OCI-M1 (cell line): ENCODE results near the gene HOXC10.

ENCODE experiments used
- DNase-seq: peaks from one replicate; lab custom pipeline; 2025; lab: John Stamatoyannopoulos, UW

HOXC10 gene

DNA sequence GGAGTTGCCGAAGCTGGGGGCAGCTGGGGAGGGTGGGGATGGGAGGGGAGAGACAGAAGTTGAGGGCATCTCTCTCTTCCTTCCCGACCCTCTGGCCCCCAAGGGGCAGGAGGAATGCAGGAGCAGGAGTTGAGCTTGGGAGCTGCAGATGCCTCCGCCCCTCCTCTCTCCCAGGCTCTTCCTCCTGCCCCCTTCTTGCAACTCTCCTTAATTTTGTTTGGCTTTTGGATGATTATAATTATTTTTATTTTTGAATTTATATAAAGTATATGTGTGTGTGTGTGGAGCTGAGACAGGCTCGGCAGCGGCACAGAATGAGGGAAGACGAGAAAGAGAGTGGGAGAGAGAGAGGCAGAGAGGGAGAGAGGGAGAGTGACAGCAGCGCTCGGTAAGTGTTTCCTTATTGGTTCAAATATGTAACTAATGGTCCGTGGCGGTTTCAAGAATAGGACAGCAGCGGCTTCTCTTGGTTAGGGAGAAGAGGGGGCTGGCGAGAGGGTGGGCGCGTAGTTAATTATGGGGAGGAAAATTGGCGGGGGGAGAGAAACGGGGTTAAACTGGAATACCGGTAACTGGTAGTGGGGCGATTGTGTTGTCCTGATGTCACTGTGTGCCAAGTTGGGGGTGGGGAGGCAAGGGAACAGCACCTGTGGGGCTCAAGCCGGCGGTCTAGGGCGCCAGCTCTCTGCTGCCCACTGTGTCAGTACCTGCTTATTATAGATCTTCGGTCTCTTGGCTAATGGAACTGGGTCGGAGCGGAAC is 32.3 kb downstream of the HOXC10 start:
- no peak for DNase-seq

- peak; percentile 79 for DNase-seq
Measured at GRCh38 chr12:54017878-54018467, 33.0 kb downstream of the HOXC10 start.

DNA sequence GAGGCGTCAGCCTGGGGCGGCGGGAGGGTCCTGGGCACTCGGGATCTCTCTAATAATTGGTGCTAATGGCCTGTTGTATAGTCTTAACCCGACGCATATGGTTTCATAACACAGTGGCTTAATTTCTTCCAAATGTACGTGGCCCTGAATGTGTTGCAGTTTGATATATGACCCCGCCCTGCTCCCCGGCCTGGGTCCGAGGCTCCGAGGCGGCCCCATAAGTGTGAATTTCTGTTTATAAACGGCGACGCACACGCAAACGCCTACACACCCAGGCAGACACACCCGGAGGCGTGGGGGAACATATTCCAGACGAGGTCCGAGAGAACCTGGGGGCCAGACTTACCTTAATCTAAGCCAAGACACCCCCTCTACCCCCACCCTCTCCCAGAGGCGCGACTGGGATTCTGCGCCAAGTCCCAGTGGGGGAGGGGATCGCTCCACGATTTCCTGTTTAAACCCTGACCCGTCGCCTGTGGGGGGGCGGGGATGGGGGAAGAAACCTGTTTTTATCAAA is 33.6 kb downstream of the HOXC10 start:
- DNase-seq: no peak

DNA sequence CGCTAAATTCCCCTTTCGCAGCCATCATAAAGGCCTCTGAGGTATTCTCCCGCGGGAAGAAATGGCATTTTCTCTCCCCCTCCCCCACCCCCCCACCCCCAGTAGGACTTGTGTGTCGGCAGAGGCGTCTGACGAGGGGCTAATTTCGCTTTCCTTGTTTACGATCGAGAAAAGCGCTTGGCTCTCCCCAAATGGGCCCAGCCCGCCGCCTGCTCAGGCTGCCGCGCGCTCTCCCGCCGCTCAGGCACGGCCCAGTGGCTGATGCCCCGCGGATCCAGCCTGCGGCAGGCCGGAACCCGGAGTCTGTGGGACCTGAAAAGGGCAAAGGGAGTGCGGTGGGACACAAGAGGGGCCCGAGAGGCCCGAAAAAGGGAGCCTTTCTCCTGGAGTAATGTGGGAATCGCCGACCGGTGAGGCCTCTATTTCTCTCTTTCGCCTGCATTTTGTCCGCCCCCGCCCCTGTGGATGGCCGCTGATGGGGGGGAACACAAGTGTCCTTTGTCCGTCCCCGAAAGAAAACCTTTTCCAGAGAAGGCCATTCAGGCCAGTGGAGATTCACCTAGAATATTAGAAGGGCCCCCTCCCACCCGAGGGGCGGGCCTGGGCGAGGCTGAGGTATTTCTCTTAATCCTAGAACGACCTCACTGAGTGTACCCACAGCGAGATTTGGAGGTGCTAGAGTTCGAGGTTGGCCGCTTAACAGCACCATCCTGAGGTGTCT is 34.3 kb downstream of the HOXC10 start:
- DNase-seq: no peak

DNA sequence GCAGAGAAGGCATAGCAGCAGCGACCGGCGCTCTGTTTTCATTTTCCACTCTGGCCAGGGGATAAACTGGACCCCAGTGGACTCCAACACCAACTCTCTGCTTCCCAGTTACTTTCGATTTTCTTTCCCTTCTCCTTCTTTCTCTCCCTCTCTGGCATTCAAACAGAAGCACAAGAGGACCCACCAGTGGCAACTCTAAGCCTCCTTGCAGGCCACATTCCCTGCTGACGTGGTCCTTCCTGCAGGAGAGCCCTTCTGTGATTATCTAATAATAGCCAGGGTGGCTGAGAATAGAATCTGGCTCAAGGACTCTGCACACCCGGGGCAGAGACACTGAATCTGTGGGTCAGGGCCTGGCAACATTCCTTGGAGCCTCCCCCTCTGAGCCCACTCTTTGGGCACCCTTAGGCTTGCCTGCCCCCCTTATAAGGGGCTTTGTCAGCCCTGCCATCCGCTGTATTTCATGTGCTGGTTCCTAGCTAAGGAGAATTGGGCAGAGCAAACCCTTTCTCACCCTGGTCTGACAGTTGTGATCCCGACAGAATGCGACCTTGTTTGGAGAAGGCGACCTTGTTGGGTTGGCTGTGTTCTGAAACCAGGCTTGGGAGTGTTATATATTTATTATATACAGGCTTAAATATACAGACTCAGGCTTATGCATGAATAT is 35.1 kb downstream of the HOXC10 start:
- no peak for DNase-seq

GRCh38 chr12:54020591-54021405 is 35.9 kb downstream of the HOXC10 start:
- DNase-seq: no peak

GRCh38 chr12:54021432-54022013 is 36.6 kb downstream of the HOXC10 start:
- DNase-seq: no peak

- DNase-seq: no peak
Measured at GRCh38 chr12:54022960-54023884, 38.3 kb downstream of the HOXC10 start.

DNA sequence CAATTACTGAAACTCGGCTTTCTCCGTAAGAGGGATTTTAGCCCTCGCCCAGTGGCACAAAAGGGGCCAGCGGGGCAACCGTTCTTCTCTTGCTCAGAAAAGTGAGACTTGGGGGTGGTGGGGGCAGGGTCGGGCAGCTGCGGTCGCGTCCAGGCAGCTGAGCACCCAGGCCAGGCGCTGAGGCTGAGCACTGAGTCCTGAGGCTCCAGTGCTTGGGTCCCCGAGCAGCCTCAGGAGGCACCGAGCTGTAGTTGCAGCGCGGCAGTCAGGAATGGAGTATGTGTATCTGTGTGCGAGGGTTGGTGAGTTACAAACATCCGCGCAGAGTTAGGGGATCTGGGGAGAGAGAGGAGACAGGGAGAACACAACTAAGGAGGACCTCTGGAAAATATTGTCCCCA is 39.2 kb downstream of the HOXC10 start:
- no peak for DNase-seq

DNA sequence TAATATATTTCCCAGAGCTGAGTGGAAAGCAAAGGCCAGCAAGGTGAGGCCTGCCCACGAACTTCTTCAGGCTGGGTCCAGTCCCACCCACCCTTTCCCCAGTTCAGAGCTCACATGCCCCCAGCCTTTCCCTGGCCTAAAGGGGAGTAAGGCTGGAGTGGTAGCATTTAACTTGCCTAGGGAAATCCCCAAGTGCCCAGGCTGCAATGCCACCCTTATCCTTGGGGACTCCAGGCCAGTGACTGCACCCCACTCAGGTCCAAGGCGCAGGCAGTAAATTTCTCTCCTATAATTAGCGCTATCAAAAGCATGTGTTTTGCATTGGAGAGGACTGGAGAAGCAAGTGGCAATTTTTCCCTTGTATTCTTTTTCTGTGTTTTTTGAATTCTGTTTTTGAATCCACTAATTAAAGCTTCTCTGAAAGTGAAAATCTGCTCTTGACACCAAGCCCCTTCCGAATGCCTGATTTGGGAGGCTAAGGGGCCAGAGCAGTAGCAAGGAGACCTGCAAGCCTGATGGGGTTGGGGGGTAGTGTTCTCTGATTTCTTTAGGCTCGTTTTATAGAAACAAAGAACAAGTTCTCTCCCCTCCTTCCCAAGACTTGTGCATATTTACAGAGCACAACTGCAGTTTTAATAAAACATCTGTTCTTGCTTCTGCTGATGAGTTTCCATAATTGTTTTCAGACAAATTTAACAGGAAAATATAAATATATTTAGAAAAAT is 39.8 kb downstream of the HOXC10 start:
- DNase-seq: no peak

DNA sequence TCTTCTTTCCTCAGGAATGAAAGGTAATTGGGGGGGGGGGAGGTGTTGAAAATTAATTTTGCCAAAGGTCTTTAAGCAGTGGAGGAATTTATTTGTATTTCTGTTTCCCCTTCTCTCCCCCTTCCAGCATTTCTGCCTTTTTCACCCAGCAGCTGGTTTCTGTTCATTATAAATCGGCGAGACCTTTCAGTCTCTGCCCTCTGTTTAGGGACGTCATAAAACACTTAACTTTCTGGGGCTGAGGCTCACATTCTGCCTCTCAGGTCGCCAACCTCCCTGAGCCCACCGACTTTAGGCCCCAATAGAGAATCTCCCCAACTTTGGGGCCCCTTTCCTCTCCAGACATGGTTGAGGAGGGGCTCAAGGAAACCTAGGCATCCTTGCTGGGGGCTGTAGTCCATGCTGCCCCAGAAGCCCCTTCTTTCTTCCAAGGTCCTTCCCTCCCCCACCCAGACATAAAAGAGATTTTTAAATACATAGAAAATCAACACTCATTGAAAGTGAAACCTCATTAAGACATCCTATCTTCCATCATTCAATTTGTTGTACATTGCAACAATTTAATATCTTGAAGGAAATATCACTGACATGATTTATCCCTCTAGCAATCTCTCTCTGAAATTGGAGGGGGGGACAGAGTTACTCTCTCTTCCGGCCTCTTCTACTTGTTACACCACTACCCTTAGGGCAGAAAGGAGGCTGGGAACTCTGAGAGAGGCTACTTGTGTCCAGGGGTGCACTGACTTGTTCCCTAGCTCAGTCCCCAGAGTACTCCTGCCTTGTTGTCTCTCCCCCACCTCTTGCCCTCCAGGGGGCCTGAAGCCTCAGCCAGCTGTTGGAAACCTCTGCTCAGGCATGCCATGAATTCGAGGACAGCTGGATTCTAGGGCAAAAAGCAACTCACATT is 40.8 kb downstream of the HOXC10 start:
- no peak for DNase-seq

- no peak for DNase-seq
Measured at GRCh38 chr12:54026640-54027441, 41.9 kb downstream of the HOXC10 start.

DNA sequence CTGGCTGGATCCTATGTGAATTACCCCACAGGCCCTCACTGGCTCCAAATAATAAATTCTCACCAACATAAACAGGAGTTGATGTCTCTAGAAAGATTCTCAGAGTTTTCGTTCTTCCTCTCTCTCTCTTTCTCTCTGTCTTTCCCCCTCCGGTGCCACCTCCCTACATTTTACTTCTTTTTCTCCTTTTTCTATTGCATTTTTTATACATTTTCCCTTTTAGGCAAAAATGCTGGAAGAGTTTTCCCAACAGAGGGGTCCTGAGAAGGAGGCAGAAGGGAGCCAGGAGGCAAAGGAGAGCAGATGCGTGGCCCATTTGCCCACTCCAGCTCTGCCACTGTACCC is 42.5 kb downstream of the HOXC10 start:
- DNase-seq: no peak

DNA sequence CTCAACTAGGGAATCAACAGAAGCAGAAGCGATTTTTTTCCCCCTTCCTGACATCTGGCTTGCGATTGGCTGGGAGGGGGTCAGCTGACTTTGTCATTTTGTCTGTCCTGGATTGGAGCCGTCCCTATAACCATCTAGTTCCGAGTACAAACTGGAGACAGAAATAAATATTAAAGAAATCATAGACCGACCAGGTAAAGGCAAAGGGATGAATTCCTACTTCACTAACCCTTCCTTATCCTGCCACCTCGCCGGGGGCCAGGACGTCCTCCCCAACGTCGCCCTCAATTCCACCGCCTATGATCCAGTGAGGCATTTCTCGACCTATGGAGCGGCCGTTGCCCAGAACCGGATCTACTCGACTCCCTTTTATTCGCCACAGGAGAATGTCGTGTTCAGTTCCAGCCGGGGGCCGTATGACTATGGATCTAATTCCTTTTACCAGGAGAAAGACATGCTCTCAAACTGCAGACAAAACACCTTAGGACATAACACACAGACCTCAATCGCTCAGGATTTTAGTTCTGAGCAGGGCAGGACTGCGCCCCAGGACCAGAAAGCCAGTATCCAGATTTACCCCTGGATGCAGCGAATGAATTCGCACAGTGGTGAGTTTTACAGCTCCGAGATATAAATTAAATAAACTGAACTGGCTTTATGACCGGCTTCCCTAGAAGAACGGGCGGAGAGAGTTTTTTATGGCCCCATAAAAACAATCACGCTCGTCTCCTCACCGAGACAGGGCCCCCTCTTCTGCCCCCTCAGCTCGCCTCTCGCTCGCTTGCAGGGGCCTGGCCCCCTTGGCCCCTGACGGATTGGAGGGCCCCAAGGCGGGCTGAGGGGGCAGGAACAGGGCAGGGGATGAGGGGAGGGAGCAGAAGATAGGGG is 43.6 kb downstream of the HOXC10 start, which contains the start of gene HOXC6:
HOXC6 (plus strand) TSS at position 127 of the 888 bp plus-strand sequence; CDS start at position 209, 82 bp downstream.
- peak; percentile 28 for DNase-seq

DNA sequence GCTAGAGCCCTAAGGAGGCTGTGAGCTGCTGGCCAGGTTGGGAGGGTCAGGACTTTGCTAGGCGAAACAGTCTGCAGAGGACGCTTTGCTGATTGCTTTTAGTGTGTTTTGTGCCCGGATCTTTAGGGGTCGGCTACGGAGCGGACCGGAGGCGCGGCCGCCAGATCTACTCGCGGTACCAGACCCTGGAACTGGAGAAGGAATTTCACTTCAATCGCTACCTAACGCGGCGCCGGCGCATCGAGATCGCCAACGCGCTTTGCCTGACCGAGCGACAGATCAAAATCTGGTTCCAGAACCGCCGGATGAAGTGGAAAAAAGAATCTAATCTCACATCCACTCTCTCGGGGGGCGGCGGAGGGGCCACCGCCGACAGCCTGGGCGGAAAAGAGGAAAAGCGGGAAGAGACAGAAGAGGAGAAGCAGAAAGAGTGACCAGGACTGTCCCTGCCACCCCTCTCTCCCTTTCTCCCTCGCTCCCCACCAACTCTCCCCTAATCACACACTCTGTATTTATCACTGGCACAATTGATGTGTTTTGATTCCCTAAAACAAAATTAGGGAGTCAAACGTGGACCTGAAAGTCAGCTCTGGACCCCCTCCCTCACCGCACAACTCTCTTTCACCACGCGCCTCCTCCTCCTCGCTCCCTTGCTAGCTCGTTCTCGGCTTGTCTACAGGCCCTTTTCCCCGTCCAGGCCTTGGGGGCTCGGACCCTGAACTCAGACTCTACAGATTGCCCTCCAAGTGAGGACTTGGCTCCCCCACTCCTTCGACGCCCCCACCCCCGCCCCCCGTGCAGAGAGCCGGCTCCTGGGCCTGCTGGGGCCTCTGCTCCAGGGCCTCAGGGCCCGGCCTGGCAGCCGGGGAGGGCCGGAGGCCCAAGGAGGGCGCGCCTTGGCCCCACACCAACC is 44.8 kb downstream of the HOXC10 start:
- DNase-seq: no peak
